ENCODE measurements around the gene SLC12A4.
"Not testable (repeated sequence)": the region's sequence is repeated elsewhere in the genome, so short reads cannot be mapped to it uniquely, and the experiment has no call there.

Gene SLC12A4

GRCh38 chr16:67941469-67942199 lies 26.8 kb downstream of the SLC12A4 start:
- Histone ChIP-seq H3K4me3 (replicated peaks; ENCODE audit: insufficient read depth, low read length) (no peak overlapping the region), H3K27me3 (ENCODE audit: insufficient read depth, poor library complexity, severe bottlenecking) (no peaks in the 10 kb centered on the region), H3K27ac (replicated peaks) (no peak overlapping the region)
- TF ChIP-seq REST (IDR thresholded peaks at IDR 0.05; ENCODE audit: insufficient replicate concordance, low read depth) = no peak
- TF ChIP-seq CTCF (IDR thresholded peaks at IDR 0.05; ENCODE audit: insufficient read depth, low read length) = no peak
- no peak for TF ChIP-seq GABPA (IDR thresholded peaks at IDR 0.05; ENCODE audit: low read depth)
- no peak for TF ChIP-seq POLR2AphosphoS5 (IDR thresholded peaks at IDR 0.05; ENCODE audit: low read depth)
- TF ChIP-seq SPI1 (IDR thresholded peaks at IDR 0.05; ENCODE audit: borderline replicate concordance, low read depth) = no peak
- no peak for DNase-seq (ENCODE audit: low read depth in 1 of 2, low spot score in 1 of 2)

- no peak overlapping the region for H3K4me3 ChIP-seq (replicated peaks; ENCODE audit: insufficient read depth, low read length)
- no peak for DNase-seq (ENCODE audit: low read depth in 1 of 2, low spot score in 1 of 2)
- no peaks in the 10 kb centered on the region for H3K27me3 ChIP-seq (ENCODE audit: insufficient read depth, poor library complexity, severe bottlenecking)
- TF ChIP-seq POLR2AphosphoS5 (IDR thresholded peaks at IDR 0.05; ENCODE audit: low read depth) (no peak), SPI1 (IDR thresholded peaks at IDR 0.05; ENCODE audit: borderline replicate concordance, low read depth) (no peak), CTCF (IDR thresholded peaks at IDR 0.05; ENCODE audit: insufficient read depth, low read length) (no peak), REST (IDR thresholded peaks at IDR 0.05; ENCODE audit: insufficient replicate concordance, low read depth) (no peak)
- no peak overlapping the region for H3K27ac ChIP-seq (replicated peaks)
Measured at GRCh38 chr16:67940446-67941089, 27.9 kb downstream of the SLC12A4 start.

GRCh38 chr16:67939507-67940445 lies 28.7 kb downstream of the SLC12A4 start:
- peak; percentile 54; the same call in 1 of the 2 replicates for TF ChIP-seq POLR2AphosphoS5 (IDR thresholded peaks at IDR 0.05; ENCODE audit: low read depth)
- TF ChIP-seq GABPA (IDR thresholded peaks at IDR 0.05; ENCODE audit: low read depth) = no peak
- Histone ChIP-seq H3K27me3 (ENCODE audit: insufficient read depth, poor library complexity, severe bottlenecking) (no peaks in the 10 kb centered on the region), H3K27ac (replicated peaks) (no peak overlapping the region), H3K4me3 (replicated peaks; ENCODE audit: insufficient read depth, low read length) (no peak overlapping the region)
- peak; percentile 65 to 76 for DNase-seq (ENCODE audit: low read depth in 1 of 2, low spot score in 1 of 2)

GRCh38 chr16:67937713-67938112 lies 30.7 kb downstream of the SLC12A4 start:
- DNase-seq (ENCODE audit: low read depth in 1 of 2, low spot score in 1 of 2); H3K27ac ChIP-seq (replicated peaks); H3K27me3 ChIP-seq (ENCODE audit: insufficient read depth, poor library complexity, severe bottlenecking); H3K4me3 ChIP-seq (replicated peaks; ENCODE audit: insufficient read depth, low read length): not testable (repeated sequence)

Data from HL-60 (cell line).